WTC11 (cell line): ENCODE results near the gene OBI1.

Source experiments
- CTCF ChIP-seq: fragments of 200-600 bp; IDR thresholded peaks from 2 replicates; pipeline ENCODE4 v1.8.0; 2022; ENCODE audit warnings: antibody characterized with exemption
- FOXK1 ChIP-seq: sonication (generic); formaldehyde crosslinking; IDR thresholded peaks from 2 replicates; pipeline ENCODE4 v1.8.0; 2022; ENCODE audit warnings: mild to moderate bottlenecking, moderate library complexity, missing genetic modification reagents
- GABPB1 ChIP-seq: sonication (generic); formaldehyde crosslinking; IDR thresholded peaks from 2 replicates; pipeline ENCODE4 v1.8.1; 2023; ENCODE audit warnings: mild to moderate bottlenecking, missing genetic modification reagents
- HMGXB4 ChIP-seq: sonication (generic); formaldehyde crosslinking; IDR thresholded peaks from 2 replicates; pipeline ENCODE4 v1.8.1; 2023; ENCODE audit warnings: mild to moderate bottlenecking, moderate library complexity, missing genetic modification reagents
- MYBL2 ChIP-seq: sonication (generic); formaldehyde crosslinking; IDR thresholded peaks from 2 replicates; pipeline ENCODE4 v1.8.1; 2023; ENCODE audit warnings: mild to moderate bottlenecking, moderate library complexity, missing genetic modification reagents

DNA sequence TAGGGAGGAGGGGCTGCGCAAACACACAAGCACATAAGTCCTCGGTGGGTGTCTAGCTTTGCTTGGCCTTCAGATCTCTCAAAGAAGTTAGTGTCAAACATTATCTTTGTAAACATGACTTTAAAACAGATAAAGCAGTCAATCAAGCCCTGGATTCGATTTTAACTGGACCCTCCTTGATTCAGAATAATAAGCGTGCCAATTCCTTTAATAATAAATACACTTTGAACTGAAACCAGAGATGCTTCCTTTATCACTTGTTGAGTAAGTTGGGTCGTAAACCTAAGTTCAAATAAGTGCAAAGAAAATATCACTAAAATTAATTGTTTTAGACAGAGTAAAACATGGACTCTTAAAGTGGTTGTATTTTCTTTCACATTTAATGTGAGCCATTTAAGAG is 86.5 kb downstream of the OBI1 start:
- TF ChIP-seq MYBL2 (no peak), HMGXB4 (CRISPR knock-in tag) (no peak), CTCF (no peak), FOXK1 (CRISPR knock-in tag) (no peak), GABPB1 (CRISPR knock-in tag) (no peak)
